Kidney epithelial cell (primary cell): ENCODE measurements around the gene SLC9A3. TPM values are rescaled to one million over a fixed set of nuclear protein-coding genes. Genes with fewer than 3 reads are reported as not detected.

ENCODE experiments used
- DNase-seq: peaks from one replicate; pipeline ENCODE4 v3.0.0-alpha.2; 2010; ENCODE audit warnings: low read depth
- H3K27me3 ChIP-seq: 2 replicates; pipeline ENCODE4 v1.6.0; 2011; ENCODE audit warnings: low read length; ENCODE audit not compliant: control insufficient read depth, insufficient read depth
- H3K36me3 ChIP-seq: 2 replicates; pipeline ENCODE4 v1.5.1; 2011; ENCODE audit warnings: low read length; ENCODE audit not compliant: control insufficient read depth, insufficient read depth
- H3K4me3 ChIP-seq: 2 replicates; pipeline ENCODE4 v1.5.1; 2011; ENCODE audit warnings: low read depth, mild to moderate bottlenecking, control low read depth, low read length
- total RNA-seq: library from RNA; depleted of rRNA; stranded (reverse); fragments of >200 nt; gene quantifications from 2 replicates; pipeline ENCODE4 v1.2.3, GENCODE V29; 2015
- TF ChIP-seq, protein P1 (sequence below): IDR thresholded peaks from 2 replicates; pipeline ENCODE4 v1.5.1; 2011; ENCODE audit warnings: mild to moderate bottlenecking, moderate library complexity, low read length, control low read depth, inconsistent platforms; ENCODE audit not compliant: insufficient read depth, poor library complexity, severe bottlenecking

SLC9A3 gene
- total RNA-seq, 1 donor from 2014 or later, result 3.6 TPM

DNA sequence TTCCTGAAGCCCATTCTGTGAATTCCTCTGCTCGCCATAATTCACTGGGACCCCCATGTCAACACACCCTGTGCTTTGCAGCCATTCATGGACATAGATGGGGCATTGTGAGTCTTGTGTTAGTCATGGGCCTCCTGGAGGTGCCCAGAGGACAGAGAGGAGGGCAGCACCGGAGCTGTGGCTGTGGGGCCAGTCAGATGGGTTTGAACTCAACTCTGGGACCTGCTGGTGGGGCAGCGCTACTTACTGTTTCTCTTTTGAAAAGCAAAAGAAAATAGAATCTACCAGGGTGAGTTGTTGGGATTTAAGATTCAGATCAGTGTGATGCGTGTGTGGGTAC lies 92.6 kb downstream of the SLC9A3 start:
- no peak overlapping the region for H3K4me3 ChIP-seq
- DNase-seq, result no peak
- TF ChIP-seq, protein P1, sequence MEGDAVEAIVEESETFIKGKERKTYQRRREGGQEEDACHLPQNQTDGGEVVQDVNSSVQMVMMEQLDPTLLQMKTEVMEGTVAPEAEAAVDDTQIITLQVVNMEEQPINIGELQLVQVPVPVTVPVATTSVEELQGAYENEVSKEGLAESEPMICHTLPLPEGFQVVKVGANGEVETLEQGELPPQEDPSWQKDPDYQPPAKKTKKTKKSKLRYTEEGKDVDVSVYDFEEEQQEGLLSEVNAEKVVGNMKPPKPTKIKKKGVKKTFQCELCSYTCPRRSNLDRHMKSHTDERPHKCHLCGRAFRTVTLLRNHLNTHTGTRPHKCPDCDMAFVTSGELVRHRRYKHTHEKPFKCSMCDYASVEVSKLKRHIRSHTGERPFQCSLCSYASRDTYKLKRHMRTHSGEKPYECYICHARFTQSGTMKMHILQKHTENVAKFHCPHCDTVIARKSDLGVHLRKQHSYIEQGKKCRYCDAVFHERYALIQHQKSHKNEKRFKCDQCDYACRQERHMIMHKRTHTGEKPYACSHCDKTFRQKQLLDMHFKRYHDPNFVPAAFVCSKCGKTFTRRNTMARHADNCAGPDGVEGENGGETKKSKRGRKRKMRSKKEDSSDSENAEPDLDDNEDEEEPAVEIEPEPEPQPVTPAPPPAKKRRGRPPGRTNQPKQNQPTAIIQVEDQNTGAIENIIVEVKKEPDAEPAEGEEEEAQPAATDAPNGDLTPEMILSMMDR, result no peak
- H3K36me3 ChIP-seq, result no peaks in the 10 kb centered on the region
- H3K27me3 ChIP-seq, result peaks cover 2% of the 10 kb centered on the region

DNA sequence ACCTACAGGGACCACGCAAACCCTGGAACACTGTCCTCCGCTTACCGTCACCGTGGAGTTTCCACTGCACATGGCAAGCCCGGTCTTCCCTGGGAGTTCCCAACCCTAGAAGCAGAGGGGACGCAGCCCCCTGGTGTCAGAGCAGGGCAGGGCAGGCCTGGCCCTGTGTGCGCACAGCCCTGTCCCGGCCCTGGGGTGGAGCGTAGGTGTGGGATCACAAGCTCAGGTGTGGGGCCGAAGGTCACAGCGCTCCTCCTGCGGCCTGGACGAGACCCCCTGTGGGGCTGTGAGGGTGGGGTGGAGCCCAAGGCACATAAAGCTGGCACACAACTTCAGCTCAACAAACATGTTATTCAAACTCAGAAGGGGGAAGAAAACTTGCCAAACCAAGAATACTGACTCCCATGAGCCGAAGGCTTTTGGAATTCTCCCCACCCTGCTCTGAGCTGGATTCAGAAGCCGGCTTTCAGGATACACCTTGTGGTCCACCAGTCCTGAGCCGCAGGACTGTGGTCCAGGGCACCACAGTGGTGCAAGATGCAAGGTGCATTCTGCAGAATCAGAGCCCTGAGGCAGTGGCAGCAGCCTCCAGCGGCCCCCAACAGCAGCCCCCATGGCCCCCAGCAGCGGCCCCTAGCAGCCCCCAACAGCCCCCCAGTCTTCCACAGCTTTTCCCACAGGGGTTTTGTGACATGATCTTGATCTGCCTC lies 93.1 kb downstream of the SLC9A3 start:
- H3K36me3 ChIP-seq, result no peaks in the 10 kb centered on the region
- TF ChIP-seq, protein P1, result peak; percentile 89
- H3K27me3 ChIP-seq, result peaks cover 2% of the 10 kb centered on the region
- no peak overlapping the region for H3K4me3 ChIP-seq
- DNase-seq, result no peak

- no peaks in the 10 kb centered on the region for H3K36me3 ChIP-seq
- H3K4me3 ChIP-seq, result no peak overlapping the region
- no peak for DNase-seq
- TF ChIP-seq, protein P1, result no peak
- H3K27me3 ChIP-seq, result peaks cover 2% of the 10 kb centered on the region
Observed at GRCh38 chr5:430214-430925, 93.9 kb downstream of the SLC9A3 start.

DNA sequence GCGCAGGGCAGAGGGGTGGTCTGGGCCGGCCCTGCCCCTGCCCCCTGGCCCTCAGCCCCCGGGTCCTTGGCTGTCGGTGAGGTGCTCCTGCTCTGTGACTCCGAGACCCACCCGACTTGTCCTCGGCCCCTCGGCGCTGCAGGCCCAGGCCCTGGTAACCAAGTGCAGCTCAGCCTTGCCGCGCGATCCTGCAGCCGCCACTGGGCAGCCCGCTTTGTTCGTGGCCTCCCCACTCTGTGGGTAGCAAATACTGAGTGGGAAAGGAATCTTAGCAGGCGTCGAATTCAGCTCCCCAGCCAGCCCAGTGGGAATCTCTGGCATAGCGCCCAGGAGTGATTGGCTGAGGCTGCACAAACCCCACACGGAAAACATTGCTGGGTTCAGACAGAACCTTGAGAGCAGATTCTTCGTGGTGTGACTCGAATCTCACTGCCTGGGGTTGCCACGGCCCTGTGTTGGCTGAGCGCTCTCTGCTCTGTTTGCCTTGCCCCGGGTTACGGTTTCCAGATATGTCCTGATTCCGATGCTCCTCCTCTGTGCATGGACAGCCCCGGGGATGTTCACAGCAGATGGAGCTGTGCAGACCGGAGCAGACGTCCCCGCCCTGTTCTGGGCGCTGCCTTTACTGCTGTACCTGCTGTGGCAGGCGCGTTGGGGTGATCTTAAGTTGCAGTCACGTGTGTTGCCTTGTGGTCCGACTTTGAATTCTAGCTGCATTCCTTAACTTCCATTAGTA lies 94.6 kb downstream of the SLC9A3 start:
- Histone ChIP-seq H3K36me3 (no peaks in the 10 kb centered on the region), H3K4me3 (no peak overlapping the region), H3K27me3 (peaks cover 2% of the 10 kb centered on the region)
- no peak for DNase-seq
- TF ChIP-seq, protein P1, result no peak

GRCh38 chr5:428754-429452 lies 95.3 kb downstream of the SLC9A3 start:
- DNase-seq, result no peak
- no peaks in the 10 kb centered on the region for H3K36me3 ChIP-seq
- TF ChIP-seq, protein P1, result no peak

More at GRCh38 chr5:428754-429452, 95.3 kb downstream of the SLC9A3 start:
- H3K4me3 ChIP-seq, result no peak overlapping the region
- peaks cover 2% of the 10 kb centered on the region for H3K27me3 ChIP-seq
